Stimulated activated CD4-positive, alpha-beta T cell treated with anti-CD3 and anti-CD28 coated beads, Interleukin-15, amount 100 ng/mL, for 1 hour (primary cell): ENCODE measurements around the gene TENM3.
"Not testable (repeated sequence)": the region's sequence is repeated elsewhere in the genome, so short reads cannot be mapped to it uniquely, and the experiment has no call there.

Experiments used
- DNase-seq, 2 donors: peaks; one replicate each; pipeline ENCODE4 v3.0.0-alpha.2; 2020; ENCODE audit warnings: low read depth in 1 of 2, low spot score in 1 of 2

The TENM3 gene

DNA sequence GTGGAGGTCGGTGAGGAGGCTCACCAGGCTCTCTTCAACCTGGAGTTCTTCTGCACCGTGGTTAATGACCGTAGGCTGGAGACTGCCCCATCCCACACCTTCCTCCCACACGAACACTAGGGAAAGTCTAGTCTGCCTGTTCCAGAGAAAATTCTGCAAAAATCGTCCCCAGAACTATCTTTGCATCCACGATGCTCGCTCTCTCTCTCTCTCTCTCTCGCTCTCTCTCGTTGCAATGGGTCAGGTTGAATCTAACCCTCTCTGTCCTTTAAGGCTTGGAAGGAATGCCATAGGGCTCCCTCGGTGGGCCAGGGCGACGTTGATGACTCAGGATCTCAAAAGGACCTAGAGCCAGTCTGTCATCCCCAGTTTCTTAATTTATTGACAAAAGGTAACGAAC lies 562.5 kb downstream of the TENM3 start:
- no peak for DNase-seq

DNA sequence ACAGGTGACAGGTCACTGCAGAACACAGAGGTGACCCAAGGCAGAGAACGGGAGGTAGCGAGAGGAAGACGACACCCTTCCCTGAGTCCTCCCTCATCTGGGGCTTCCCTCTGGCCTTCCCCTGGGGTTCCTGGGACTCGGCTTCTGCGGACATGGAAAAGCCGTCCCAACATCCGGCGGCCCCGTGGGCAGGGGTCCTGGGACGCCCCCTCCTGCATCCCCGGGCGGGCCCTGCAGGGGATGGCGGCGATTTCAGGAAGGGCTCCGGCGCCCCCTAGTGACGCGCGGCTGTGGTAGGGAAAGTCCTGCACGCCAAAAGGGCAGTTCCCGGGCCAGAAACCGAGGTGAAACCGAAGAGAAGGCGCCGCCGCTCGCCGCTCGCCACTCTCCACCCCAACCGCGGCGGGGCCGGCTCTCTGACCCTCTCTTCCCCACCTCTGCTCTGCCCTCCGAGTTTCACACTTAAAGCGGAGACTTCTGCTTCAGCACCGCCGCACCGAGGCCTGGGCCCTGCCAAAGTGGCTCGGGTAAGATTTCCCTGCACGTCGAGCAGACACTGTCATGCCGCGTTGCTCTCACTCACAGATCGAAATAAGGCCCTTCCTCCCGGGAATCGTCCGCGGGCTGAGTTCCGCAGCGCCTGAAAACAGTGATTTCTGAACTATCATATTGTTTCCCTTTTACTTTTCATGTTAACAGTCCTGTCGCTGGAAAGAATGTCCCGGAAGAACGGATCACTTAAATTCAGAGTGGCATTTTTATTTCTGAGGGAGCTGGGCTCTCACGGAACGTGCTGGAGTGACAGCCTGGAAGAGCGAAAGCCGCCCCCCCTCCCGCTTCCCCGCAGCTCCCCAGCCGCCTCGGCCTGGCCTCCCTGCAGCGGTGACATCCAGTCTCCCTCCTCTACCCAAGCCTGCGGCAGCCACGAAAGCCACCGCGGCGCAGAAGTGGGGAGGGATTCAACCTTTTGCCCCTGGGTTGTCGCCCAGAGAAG lies 563.4 kb downstream of the TENM3 start:
- DNase-seq, result peak; percentile 20 to 62

DNA sequence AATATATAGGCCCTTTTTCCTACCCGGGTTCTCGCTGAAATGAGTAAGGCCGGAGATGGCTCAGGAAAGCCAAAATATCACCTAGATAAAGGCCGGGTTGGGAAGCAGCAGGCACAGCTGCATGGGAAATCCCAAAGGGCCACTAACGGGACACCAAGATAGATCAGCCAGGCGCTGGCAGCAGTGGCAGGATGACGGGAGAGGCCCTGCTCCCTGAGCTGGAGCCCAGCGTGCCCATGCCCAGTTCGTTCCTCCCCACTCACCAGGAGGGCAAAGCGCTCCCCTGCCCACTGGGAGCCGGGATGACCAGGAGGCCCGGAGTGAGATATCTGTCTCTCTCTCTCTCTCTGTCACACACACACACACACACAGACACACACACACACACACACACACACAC lies 564.1 kb downstream of the TENM3 start:
- no peak for DNase-seq

DNA sequence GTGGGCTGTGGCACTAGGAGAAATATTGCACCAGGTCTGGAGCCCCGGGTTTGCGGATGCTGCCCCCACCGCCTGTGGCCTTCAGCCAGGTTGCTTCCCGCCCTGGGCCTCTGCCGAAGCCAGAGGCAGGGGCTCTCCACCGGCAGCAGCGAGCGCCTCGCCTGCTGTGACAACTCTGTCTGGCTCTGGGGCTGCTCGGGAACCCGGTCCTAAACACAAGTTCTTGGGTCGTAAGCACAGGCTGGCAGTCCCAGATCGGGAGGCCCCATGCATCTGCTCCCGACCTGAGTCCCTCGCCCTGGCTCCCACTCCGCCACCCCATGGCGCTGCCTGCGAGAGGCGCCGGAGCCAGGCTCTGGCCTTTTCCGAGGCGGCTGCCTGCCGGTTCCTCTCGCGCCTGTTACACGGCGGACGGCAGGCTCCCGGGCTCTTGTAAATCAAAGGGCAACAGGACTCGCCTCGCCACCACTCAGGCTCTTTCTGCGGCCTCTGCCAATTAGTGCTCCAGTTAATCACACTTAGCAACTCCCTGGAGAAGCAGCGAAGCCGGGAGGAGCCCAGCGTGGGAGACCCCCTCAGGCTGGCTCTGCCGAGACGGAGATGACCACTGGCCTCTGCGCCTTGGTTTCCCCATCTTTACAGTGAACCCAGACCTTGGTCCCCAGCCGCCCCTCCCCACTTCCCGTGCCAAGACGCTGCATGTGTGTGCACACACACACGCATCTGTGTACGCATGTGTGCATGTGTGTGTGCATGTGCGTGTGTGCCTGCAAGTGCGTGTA lies 564.8 kb downstream of the TENM3 start:
- DNase-seq, result no peak

DNA sequence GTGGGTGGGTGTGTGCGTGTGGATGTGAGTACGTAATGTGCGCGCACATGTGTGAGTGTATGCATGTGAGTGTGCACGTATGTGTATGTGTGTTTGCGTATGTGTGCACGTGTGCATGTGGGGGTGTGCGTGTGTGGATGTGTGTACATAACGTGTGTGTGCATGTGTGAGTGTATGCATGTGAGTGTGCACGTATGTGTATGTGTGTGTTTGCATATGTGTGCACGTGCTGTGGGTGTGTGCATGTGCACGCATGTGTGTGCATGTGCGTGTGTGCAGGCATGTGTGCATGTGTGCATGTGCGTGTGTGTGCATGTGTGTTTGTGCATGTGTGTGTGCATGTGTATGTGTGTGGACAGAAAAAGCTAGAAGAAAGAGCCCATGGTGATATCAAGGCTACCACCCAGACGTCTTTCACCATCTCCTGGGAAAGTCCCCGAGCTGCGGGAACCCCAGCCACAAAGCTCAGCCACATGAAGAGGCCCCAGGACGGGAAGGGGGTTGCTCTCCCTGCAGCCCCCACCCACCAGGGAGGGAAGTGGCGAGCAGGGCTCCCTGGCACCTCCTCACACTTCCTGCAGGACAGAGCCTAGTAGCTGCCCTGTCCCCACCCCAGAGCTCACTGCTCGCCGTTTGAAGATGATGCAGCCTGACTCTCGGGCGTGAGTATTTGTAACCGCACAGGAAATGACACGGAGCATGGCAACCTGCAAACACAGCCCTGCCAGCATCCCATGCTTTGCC lies 565.6 kb downstream of the TENM3 start:
- DNase-seq, result no peak

DNA sequence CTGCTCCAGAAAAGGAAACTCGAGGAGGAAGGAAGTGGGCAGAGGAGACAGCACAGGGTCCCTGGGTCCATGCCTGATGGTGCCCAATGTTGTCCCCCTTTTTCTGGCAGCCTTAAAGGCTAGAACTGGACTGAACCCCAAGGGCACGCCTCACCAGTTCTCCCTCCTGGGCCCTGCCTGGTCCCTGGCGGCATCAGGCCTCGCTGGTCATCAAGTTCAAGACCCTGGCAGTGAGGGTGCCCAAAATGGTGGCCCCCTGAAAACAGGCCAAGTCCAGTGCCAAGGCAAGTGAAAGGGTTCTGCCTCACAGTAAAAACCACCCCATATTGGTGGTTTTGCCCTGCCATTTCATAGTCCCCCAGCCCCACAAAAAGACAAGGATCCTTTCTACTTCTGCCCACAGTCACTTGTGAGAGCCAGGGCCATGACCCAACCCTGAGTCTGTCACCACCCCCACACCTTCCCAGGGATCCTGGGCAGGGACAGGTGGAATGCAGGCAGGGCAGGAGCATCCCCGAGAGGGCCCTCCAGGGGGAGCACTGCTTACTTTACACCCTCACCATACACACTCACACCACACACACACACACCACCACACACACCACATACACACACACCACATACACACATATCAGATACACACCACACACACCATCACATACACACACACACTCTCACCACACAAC lies 566.4 kb downstream of the TENM3 start:
- DNase-seq, result no peak

DNA sequence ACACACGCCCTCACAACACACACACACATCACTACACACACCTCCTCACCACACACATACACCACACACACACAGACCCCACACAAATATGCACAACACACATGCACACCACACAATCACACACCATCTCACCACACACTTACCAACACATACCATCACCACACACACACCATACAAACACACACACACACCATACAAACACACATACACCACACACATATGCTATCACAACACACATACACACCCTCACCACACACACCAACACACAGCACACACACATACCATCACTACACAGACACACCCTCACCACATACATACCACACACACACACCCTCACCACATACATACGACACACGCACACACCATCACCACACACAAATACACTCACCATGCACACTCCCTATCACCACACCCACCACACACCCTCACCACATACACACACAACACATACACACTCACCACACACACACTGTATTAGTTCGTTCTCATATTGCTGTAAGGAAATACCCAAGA lies 567.0 kb downstream of the TENM3 start:
- no peak for DNase-seq

DNA sequence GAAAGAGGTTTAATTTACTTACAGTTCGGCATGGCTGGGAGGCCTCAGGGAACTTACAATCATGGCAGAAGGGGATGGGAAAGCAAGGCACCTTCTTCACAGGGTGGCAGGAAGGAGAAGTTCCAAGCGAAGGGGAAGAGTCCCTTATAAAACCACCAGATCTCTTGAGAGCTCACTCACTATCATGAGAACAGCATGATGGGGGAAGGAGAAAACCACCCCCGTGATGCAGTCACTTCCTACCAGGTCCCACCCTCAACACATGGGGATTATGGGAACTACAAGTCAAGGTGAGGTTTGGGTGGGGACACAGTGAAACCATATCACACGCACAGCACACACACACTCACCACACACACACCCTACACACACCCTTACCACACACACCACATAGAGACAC lies 569.7 kb downstream of the TENM3 start:
- no peak for DNase-seq

DNA sequence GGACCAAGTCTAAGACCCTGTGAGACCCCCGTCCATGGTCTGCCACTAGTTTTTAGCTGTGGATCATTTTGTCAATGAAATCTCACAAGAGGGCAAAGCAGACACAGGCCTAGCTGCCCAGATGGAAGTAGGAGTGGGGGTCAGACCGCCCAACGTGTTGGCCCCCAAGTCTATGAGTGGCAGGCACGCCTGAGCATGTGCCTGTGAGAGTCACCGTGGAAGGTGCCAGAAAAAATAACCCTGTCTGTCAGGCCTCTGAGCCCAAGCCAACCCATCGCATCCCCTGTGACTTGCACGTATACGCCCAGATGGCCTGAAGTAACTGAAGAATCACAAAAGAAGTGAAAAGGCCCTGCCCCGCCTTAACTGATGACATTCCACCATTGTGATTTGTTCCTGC lies 570.9 kb downstream of the TENM3 start:
- not testable (repeated sequence) for DNase-seq

DNA sequence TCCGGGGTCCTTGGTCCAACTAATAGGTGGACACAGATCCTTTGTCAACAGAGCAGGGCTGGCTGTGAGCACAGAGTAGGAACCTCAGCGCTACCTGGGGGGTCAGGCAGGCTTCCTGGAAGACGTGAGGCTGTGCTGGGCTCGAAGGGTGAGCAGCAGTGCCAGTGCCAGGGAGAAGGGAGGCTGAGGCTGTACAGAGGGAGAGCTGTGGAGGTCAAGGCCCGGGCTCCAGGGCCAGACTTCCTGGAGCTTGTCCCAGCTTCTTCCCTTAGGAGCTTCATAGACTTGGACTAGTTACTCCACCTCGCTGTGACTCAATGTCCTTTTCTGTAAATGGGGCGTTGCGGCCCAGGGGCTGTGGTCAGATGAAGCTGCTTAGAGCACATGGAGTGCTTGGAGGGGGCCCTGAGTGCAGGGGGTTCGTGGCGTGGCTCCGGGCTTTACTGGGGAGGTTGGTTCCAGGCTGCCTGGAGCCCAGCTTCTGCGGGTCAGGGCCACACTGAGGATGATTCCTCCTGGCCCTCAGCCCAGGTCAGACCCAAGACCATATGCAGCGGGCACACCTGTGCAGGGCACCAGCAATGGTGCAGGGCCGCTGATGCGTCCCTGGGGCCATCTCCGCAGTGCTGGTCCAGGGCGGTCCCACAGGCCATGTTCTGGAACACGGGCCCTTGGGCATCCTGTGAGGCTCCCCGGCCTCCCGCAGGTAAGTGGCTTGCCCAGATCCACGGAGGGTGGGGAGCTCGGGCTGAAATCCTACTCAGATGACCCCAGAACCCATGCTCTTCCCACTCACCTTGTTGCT lies 575.9 kb downstream of the TENM3 start:
- no peak for DNase-seq

DNA sequence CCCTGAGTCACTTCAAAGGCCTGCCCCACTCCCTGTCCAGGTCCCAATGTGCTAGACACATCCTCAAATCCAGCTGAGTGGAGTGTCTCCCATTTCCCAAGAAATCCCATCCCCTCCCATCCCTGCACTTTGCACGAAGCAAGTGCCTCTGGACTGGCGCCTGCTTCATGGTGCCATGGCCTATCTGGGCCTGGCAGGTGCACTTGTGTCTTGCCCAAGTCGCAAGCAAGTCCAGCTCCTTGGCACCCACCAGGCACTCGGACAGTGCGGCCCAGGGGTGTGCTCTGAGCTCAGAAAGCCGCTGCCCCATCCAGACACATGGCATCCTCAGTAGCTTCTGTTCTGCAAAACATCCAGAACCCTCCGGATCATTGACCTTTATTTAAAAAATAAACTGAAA lies 576.5 kb downstream of the TENM3 start:
- DNase-seq, result no peak

DNA sequence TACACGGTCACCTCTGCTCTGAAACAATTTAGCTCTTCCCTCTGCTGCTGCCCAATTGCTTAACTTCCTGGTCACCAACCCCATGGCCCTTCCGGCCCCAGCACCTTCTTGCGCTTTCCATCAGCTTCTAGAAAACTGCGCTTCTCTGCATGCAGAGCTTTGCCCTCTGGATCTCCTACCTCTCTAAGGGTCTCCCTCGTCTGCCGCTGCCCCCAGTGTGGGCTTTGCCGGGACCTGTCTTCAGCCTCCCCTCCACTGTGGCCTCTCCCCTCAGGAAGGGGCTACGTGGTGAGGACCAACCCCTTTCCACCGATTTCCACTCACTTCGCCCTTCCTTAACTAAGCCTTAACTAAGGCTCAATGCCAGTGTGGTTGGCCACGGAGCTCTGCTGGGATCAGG lies 579.4 kb downstream of the TENM3 start:
- DNase-seq, result no peak

DNA sequence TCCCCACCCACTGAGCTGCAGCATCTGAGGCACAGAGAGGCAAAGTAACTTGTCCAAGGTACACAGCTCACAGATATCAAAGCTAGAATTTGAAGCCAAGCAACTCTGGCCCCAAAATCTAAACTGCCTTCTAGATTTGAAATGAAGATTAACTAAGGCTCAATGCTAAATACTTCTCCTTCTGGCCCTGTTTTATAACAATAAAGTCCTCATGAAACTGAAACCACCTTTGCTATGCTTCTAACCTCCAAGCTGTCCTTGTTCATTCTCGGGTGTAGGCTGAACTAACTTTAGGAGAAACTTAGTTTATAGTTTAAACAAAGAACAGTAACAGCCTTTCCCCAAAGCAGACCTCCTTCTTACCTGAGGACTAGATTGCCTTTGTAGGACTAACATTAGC lies 580.4 kb downstream of the TENM3 start:
- DNase-seq, result no peak

DNA sequence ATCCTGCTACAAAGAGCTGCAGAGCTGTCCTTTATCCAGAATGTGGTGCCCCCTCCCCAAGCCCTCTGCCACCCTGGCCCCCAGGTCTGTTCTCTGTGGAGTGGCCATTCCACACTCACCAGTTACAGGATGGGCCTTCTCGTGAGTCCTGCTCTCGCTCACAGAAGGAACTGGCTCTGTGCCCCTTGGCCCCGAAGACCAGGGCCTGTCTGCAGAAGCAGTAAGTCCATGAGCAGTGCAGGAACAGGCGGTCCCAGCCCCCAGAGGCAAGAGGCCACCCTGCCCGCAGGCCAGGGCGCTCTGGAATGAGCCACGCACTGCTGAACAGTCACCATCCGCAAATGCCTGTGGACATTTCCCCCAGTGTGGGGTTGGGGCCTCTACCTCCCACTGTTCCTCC lies 581.8 kb downstream of the TENM3 start:
- DNase-seq, result no peak

DNA sequence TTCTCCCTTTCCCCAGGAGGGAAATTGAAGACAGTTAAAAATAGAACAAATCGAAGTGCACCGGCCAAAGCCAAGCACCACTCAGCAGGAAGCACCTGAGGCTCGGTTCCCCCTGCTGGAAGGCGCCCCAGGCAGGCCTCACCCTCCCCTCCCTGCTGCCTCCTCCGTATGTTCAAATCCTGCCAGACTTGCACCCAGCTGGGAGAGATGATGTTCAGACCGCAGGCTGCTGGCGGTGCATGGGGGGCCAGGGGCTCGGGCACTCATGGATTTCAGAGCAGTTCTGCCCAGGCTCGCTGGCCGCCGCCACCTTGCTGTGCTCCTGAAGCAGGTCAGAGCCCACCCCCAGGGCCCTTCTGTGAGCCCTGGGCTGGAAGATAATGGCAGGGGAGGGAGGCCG lies 582.6 kb downstream of the TENM3 start:
- DNase-seq, result no peak

DNA sequence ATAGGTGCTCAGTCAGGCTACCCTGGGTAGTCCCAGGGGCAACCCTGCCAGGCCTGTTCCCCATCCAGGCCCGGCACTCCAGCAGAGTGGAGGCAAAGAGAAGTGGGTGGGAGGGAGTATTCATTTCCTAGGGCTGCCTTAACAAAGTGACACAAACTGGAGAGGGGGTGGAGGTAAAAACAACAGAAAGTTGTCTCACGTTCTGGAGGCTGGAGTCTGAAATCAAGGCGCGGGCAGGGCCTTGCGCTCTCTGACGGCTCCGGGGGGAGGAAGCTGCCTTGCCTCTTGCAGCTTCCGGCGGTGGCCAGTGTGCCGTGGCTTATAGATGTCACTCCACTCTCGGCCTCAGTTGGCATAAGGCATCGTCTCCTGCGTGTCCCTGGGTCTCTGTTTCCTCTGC lies 583.2 kb downstream of the TENM3 start:
- DNase-seq, result no peak

DNA sequence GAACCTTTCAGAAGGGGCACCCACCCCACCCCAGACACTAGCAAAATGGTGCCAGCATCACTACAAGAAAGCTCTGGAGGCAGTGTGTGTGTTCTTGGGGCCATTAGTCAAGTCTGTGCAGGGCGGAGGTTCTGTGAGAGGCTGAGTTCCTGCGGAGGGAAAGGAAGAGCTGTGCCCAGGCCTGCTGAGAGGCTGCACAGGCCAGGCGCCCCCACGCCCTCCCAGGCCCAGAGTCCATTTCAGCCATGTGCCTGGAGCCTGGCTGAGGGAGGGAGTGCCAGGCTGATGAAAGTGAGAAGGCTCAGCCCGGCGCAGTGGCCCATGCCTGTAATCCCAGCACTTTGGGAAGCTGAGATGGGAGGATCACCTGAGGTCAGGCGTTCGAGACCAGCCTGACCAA lies 584.0 kb downstream of the TENM3 start:
- DNase-seq, result no peak

DNA sequence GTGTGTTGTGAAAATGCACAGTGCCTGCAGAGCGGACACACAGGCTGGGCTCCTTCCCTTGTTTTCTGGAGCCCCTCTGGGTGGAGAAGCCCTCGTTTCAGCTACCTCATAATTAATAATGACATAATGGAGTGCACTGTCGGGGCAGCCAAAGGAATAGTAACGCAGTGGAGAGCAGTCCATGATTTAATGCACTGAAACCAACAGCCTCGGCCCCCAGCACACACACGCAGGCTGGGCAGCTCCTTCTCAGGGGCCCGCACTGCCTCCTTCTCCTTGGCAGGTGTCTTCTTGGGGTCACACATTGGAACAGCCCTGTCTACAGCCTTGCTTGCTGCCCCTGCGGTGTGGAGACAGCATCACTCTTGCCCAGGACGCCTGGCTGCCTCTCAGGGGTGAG lies 584.8 kb downstream of the TENM3 start:
- DNase-seq, result no peak

DNA sequence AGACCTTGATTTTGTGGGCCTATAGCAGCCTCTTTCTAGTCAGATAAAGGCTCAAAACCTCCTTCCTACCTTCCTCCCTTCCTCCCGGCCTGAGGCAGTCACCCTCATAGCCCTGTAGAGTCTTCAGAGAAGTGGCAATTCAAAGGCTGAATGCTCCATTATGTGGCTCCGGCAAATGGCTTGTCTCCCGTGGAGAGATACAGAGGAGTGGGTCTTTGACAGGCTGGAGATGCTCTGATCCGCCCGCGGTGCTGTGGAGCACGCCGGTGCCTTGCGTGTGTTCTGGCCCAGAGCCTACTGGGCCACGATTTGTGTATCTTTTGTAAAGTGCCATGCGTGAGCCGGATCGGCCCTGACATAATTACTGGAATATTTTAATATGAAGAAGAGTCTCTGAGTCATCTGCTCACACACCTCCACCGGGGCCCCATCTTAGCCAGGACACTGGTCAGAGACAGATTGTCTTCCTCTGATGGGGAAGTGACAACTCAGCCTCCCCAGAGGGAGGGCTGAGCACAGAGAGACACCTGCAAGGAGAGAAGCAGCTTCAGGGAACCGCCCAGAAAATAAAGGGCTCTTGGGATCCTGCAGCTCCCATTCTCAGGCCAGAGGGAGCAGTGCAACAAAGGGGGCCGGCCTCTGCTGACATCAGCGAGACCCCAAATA lies 585.3 kb downstream of the TENM3 start:
- no peak for DNase-seq
